Panc1 (cell line): ENCODE data around the gene SLC7A1. TPM values are rescaled to one million over a fixed set of nuclear protein-coding genes. Genes with fewer than 3 reads are reported as not detected.

Experiments used
- ATAC-seq: fragments of 200-7000 bp; cut with Tn5 transposase; 2 replicates; pipeline ENCODE4 v1.9.1; 2020; ENCODE audit warnings: mild to moderate bottlenecking, moderate library complexity
- BruUV-seq: library from RNA; stranded (reverse); fragments of 400-500 nt; replicated peaks from 2 replicates; lab custom pipeline; 2021; lab: Mats Ljungman, UMichigan
- CTCF ChIA-PET: fragments of 300-600 bp; sonication (Branson Sonifier 250); formaldehyde crosslinking; loops from one replicate; lab custom pipeline; 2022; ENCODE audit warnings: antibody characterized with exemption; lab: Charles Lee
- POLR2A ChIA-PET: fragments of 300-600 bp; sonication (Branson Sonifier 250); formaldehyde crosslinking; loops from one replicate; lab custom pipeline; 2022; ENCODE audit warnings: antibody characterized with exemption; lab: Charles Lee
- DNase-seq: peaks from one replicate; pipeline ENCODE4 v3.0.0-alpha.2; 2010; ENCODE audit warnings: low read depth, low spot score
- H3K27ac ChIP-seq: 2 replicates; pipeline ENCODE4 v1.5.1; 2011; ENCODE audit warnings: mild to moderate bottlenecking, low read length, inconsistent platforms
- H3K27me3 ChIP-seq: fragments of 200-500 bp; sonication (Bioruptor generic); 2 replicates; pipeline ENCODE4 v1.6.0; 2014; ENCODE audit warnings: low read length, inconsistent platforms; ENCODE audit not compliant: control insufficient read depth, insufficient read depth
- H3K36me3 ChIP-seq: fragments of 200-500 bp; sonication (Bioruptor generic); 2 replicates; pipeline ENCODE4 v1.5.1; 2014; ENCODE audit warnings: inconsistent platforms, mild to moderate bottlenecking, low read length, moderate library complexity; ENCODE audit not compliant: control insufficient read depth, insufficient read depth
- H3K4me1 ChIP-seq: 2 replicates; pipeline ENCODE4 v1.5.1; 2011; ENCODE audit warnings: inconsistent platforms, mild to moderate bottlenecking, low read length, moderate library complexity; ENCODE audit not compliant: control insufficient read depth, insufficient read depth
- H3K4me3 ChIP-seq, 2 experiments: 2 replicates each; pipeline ENCODE4 v1.5.1; 2011 to 2012; ENCODE audit warnings: low read depth in 2 of 2, low read length in 2 of 2, mild to moderate bottlenecking in 2 of 2, inconsistent platforms in 1 of 2, moderate library complexity in 1 of 2
- H3K9me3 ChIP-seq: fragments of 200-500 bp; sonication (Bioruptor generic); 2 replicates; pipeline ENCODE4 v1.5.1; 2014; ENCODE audit warnings: low read depth, mild to moderate bottlenecking, inconsistent platforms, low read length, moderate library complexity; ENCODE audit not compliant: control insufficient read depth, insufficient read depth
- POLR2AphosphoS5 ChIP-seq: IDR thresholded peaks from 2 replicates; pipeline ENCODE4 v1.6.1; 2012; ENCODE audit warnings: mild to moderate bottlenecking, low read depth, low read length, moderate library complexity
- SIN3A ChIP-seq: IDR thresholded peaks from 2 replicates; pipeline ENCODE4 v1.6.1; 2012; ENCODE audit warnings: low read depth, mild to moderate bottlenecking, low read length, moderate library complexity, borderline replicate concordance; ENCODE audit not compliant: insufficient read depth
- TCF7L2 ChIP-seq: IDR thresholded peaks from 2 replicates; pipeline ENCODE4 v1.6.1; 2011; ENCODE audit warnings: mild to moderate bottlenecking, low read depth, low read length, inconsistent platforms
- in situ Hi-C: cut with HindIII; loops from 2 replicates; pipeline ENCODE4 v1.10.0; 2016; ENCODE audit warnings: low sequenced_read_pairs, low pct_unique_long_range_greater_than_20kb
- intact Hi-C: fragments of 100-400 bp; cut with micrococcal nuclease; formaldehyde crosslinking; loops from one replicate; pipeline ENCODE4 v1.10.0; 2022; ENCODE audit not compliant: unreplicated experiment
- total RNA-seq: library from RNA; stranded (reverse); gene quantifications from one replicate; pipeline ENCODE4 v1.2.1, GENCODE V29; 2021; ENCODE audit not compliant: unreplicated experiment
- TF ChIP-seq, protein P1 (sequence below): fragments of 450-650 bp; IDR thresholded peaks from 2 replicates; pipeline ENCODE4 v1.5.1; 2017; ENCODE audit warnings: mild to moderate bottlenecking
- TF ChIP-seq, protein P2 (sequence below), 2 experiments: IDR thresholded peaks; 2 replicates each; pipeline ENCODE4 v1.6.1; 2011 to 2012; ENCODE audit warnings: low read depth in 2 of 2, control low read depth in 1 of 2, low read length in 1 of 2, mild to moderate bottlenecking in 1 of 2, moderate library complexity in 1 of 2; ENCODE audit not compliant: insufficient read depth in 1 of 2

Gene SLC7A1
- total RNA-seq, 1 experiment from 2014 or later = 63.3 TPM

DNA sequence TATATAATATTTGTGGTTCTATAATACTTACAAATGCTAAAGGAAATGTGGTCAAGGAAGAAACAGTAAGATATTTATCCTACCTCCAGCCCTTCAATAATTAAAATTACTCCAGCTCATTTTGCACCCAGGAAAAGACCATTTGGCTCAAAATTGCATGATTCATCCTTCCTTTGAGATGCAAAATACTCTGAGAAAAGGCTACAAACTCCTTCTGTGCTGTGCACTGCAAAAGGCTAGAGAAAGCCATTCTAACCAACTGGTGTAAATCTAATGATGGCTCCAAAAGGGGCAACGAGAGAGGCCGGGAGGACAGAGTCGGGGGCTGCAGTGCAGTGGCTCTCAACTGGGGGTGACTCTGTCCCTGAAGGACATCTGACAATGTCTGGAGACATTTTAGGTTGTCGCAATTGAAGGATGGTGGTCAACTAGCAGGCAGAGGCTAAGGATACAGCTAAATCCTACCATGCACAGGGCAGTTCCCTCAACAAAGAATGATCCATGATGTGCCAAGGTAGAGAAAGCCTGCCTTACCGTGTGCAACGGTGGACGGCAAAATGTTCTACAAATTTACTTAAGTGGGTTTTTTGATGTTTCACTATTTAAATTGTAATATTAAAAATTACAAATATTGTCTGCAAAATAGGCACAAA is 32.6 kb downstream of the SLC7A1 start:
- H3K9me3 ChIP-seq = no peaks in the 10 kb centered on the region
- H3K27me3 ChIP-seq = no peaks in the 10 kb centered on the region
- H3K36me3 ChIP-seq = no peaks in the 10 kb centered on the region
- intact Hi-C loops = no loop called here
- no TSS peak for BruUV-seq
- POLR2A ChIA-PET = no interaction called here
- ATAC-seq (no peak), DNase-seq (no peak)
- H3K4me3 ChIP-seq = no peak overlapping the region
- CTCF ChIA-PET = no interaction called here
- no peaks in the 10 kb centered on the region for H3K4me1 ChIP-seq
- in situ Hi-C loops = no loop called here
- TF ChIP-seq POLR2AphosphoS5 (no peak), TCF7L2 (no peak), SIN3A (no peak)
- TF ChIP-seq, protein P1, sequence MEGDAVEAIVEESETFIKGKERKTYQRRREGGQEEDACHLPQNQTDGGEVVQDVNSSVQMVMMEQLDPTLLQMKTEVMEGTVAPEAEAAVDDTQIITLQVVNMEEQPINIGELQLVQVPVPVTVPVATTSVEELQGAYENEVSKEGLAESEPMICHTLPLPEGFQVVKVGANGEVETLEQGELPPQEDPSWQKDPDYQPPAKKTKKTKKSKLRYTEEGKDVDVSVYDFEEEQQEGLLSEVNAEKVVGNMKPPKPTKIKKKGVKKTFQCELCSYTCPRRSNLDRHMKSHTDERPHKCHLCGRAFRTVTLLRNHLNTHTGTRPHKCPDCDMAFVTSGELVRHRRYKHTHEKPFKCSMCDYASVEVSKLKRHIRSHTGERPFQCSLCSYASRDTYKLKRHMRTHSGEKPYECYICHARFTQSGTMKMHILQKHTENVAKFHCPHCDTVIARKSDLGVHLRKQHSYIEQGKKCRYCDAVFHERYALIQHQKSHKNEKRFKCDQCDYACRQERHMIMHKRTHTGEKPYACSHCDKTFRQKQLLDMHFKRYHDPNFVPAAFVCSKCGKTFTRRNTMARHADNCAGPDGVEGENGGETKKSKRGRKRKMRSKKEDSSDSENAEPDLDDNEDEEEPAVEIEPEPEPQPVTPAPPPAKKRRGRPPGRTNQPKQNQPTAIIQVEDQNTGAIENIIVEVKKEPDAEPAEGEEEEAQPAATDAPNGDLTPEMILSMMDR = no peak
- TF ChIP-seq, protein P2, sequence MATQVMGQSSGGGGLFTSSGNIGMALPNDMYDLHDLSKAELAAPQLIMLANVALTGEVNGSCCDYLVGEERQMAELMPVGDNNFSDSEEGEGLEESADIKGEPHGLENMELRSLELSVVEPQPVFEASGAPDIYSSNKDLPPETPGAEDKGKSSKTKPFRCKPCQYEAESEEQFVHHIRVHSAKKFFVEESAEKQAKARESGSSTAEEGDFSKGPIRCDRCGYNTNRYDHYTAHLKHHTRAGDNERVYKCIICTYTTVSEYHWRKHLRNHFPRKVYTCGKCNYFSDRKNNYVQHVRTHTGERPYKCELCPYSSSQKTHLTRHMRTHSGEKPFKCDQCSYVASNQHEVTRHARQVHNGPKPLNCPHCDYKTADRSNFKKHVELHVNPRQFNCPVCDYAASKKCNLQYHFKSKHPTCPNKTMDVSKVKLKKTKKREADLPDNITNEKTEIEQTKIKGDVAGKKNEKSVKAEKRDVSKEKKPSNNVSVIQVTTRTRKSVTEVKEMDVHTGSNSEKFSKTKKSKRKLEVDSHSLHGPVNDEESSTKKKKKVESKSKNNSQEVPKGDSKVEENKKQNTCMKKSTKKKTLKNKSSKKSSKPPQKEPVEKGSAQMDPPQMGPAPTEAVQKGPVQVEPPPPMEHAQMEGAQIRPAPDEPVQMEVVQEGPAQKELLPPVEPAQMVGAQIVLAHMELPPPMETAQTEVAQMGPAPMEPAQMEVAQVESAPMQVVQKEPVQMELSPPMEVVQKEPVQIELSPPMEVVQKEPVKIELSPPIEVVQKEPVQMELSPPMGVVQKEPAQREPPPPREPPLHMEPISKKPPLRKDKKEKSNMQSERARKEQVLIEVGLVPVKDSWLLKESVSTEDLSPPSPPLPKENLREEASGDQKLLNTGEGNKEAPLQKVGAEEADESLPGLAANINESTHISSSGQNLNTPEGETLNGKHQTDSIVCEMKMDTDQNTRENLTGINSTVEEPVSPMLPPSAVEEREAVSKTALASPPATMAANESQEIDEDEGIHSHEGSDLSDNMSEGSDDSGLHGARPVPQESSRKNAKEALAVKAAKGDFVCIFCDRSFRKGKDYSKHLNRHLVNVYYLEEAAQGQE (IDR thresholded peaks at IDR 0.05; ENCODE audit: insufficient read depth in 1 of 2, low read depth in 2 of 2, low read length in 1 of 2) = no peak
- no peak overlapping the region for H3K27ac ChIP-seq

DNA sequence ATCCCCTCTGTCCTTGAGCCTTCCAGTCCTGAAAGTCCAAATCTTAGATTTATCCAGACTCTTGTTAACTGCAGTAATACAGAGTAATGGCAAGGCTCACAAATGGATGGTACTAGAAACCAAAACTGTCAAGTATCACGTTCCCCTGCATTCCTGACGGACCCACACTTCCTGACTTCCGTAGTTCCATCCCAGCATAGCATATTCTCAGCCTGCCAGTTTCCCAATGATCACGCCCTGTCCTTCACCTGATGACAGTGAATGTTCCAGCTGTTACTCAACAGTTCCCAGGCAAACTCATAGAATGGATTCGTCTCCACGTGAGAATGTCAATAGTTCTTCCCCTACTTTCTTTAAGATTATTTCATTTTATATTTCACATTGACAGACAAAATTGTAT is 33.6 kb downstream of the SLC7A1 start:
- POLR2A ChIA-PET = no interaction called here
- intact Hi-C loops = no loop called here
- TF ChIP-seq, protein P2 (IDR thresholded peaks at IDR 0.05; ENCODE audit: insufficient read depth in 1 of 2, low read depth in 2 of 2, low read length in 1 of 2) = no peak
- TF ChIP-seq SIN3A (no peak), TCF7L2 (no peak), POLR2AphosphoS5 (no peak)
- TF ChIP-seq, protein P1 = no peak
- CTCF ChIA-PET = no interaction called here
- Histone ChIP-seq H3K4me1 (no peaks in the 10 kb centered on the region), H3K4me3 (no peak overlapping the region), H3K36me3 (no peaks in the 10 kb centered on the region), H3K9me3 (no peaks in the 10 kb centered on the region), H3K27ac (no peak overlapping the region), H3K27me3 (no peaks in the 10 kb centered on the region)
- no peak for DNase-seq
- in situ Hi-C loops = no loop called here
- no peak for ATAC-seq
- BruUV-seq = no TSS peak
